Vagina (tissue), 2 donors: Measurements from ENCODE around the gene LPCAT1.

Experiments
- CTCF ChIP-seq, 3 experiments: fragments of 450-650 bp in 2 of 3; fragments of 200-600 bp in 1 of 3; sonication (generic) in 1 of 3; IDR thresholded peaks; one replicate each; pipeline ENCODE4 v1.5.1; 2017 to 2019; ENCODE audit warnings: antibody characterized with exemption in 3 of 3, mild to moderate bottlenecking in 2 of 3, moderate library complexity in 2 of 3
- POLR2A ChIP-seq, 2 donors: fragments of 450-650 bp; IDR thresholded peaks; one replicate each; pipeline ENCODE4 v1.6.1; 2017; ENCODE audit warnings: antibody characterized with exemption in 2 of 2, mild to moderate bottlenecking in 2 of 2, moderate library complexity in 2 of 2

GRCh38 chr5:1547655-1548054, 23.9 kb upstream of the LPCAT1 start:
- TF ChIP-seq CTCF (IDR thresholded peaks at IDR 0.05): no peak
- no peak for TF ChIP-seq POLR2A (IDR thresholded peaks at IDR 0.05)
